Measurements from ENCODE around the gene ZNF280B.
"Not testable (repeated sequence)": the region's sequence is repeated elsewhere in the genome, so short reads cannot be mapped to it uniquely, and the experiment has no call there.

The ZNF280B gene

GRCh38 chr22:22507743-22508273, 734 bp downstream of the ZNF280B start:
- no peak for DNase-seq (ENCODE audit: low spot score)

GRCh38 chr22:22506736-22507135, 1.8 kb downstream of the ZNF280B start:
- no peak for DNase-seq (ENCODE audit: low spot score)

- DNase-seq (ENCODE audit: low spot score), result no peak
These were observed 10.3 kb downstream of the ZNF280B start for GRCh38 chr22:22498267-22498666.

- not testable (repeated sequence) for DNase-seq (ENCODE audit: low spot score)
These were observed 17.0 kb downstream of the ZNF280B start for GRCh38 chr22:22491589-22491988.

GRCh38 chr22:22488736-22489135, 19.8 kb downstream of the ZNF280B start:
- DNase-seq (ENCODE audit: low spot score), result no peak

GRCh38 chr22:22487869-22488597, 20.5 kb downstream of the ZNF280B start:
- no peak for DNase-seq (ENCODE audit: low spot score)

- DNase-seq (ENCODE audit: low spot score), result no peak
These were observed 21.5 kb downstream of the ZNF280B start for GRCh38 chr22:22487059-22487458.

- DNase-seq (ENCODE audit: low spot score), result no peak
These were observed 22.2 kb downstream of the ZNF280B start for GRCh38 chr22:22486132-22486899.

- no peak for DNase-seq (ENCODE audit: low spot score)
These were observed 23.0 kb downstream of the ZNF280B start for GRCh38 chr22:22485524-22485923.

- no peak for DNase-seq (ENCODE audit: low spot score)
These were observed 24.5 kb downstream of the ZNF280B start for GRCh38 chr22:22484023-22484422.

GRCh38 chr22:22480940-22481339, 27.6 kb downstream of the ZNF280B start:
- DNase-seq (ENCODE audit: low spot score), result no peak

- DNase-seq (ENCODE audit: low spot score), result no peak
These were observed 28.5 kb downstream of the ZNF280B start for GRCh38 chr22:22479999-22480532.

- DNase-seq (ENCODE audit: low spot score), result no peak
These were observed 29.4 kb downstream of the ZNF280B start for GRCh38 chr22:22479116-22479515.

GRCh38 chr22:22478470-22478869, 30.1 kb downstream of the ZNF280B start:
- no peak for DNase-seq (ENCODE audit: low spot score)

GRCh38 chr22:22474733-22475132, 33.8 kb downstream of the ZNF280B start:
- DNase-seq (ENCODE audit: low spot score), result no peak

GRCh38 chr22:22471104-22471503, 37.4 kb downstream of the ZNF280B start:
- not testable (repeated sequence) for DNase-seq (ENCODE audit: low spot score)

GRCh38 chr22:22469527-22469926, 39.0 kb downstream of the ZNF280B start:
- DNase-seq (ENCODE audit: low spot score), result no peak

- DNase-seq (ENCODE audit: low spot score), result not testable (repeated sequence)
These were observed 39.6 kb downstream of the ZNF280B start for GRCh38 chr22:22468794-22469469.

GRCh38 chr22:22467112-22467511, 41.4 kb downstream of the ZNF280B start:
- no peak for DNase-seq (ENCODE audit: low spot score)

GRCh38 chr22:22465782-22466181, 42.8 kb downstream of the ZNF280B start:
- DNase-seq (ENCODE audit: low spot score), result no peak

- DNase-seq (ENCODE audit: low spot score), result no peak
These were observed 43.4 kb downstream of the ZNF280B start for GRCh38 chr22:22465094-22465602.

- no peak for DNase-seq (ENCODE audit: low spot score)
These were observed 43.9 kb downstream of the ZNF280B start for GRCh38 chr22:22464541-22465054.
